ENCODE measurements around the gene ZNF775.

DNA sequence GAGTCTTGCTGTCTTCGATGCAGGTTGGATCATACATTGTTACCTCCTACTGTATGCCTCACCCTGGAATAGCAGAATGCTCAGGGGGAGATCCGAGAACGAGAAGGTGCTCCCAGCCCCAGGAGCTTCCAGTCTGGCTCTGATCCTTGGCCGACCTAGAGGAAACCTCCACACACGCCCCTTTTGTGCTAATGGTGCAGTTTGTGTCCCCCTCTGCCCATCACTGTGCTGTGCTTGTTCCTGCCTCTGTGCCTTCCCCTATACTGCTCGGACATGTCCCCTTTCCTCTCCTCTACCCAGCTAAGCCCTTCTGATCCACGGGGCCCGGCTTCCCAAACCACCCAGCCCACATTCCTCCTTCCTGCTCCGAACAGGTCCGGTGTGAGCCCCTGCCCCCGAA is 32.5 kb downstream of the ZNF775 start:
- TF ChIP-seq CTCF (optimal IDR thresholded peaks at IDR 0.05 in 1 of 3, IDR thresholded peaks at IDR 0.05 in 1 of 3, conservative IDR thresholded peaks at IDR 0.05 in 1 of 3; ENCODE audit: extremely low read depth in 1 of 3, insufficient read depth in 2 of 3, low read length in 3 of 3) (no peak), EZH2 (IDR thresholded peaks at IDR 0.05; ENCODE audit: low read length) (no peak)

Data from keratinocyte (primary cell).